HG03196 (cell line): Measurements from ENCODE around the gene PTPN22.

ENCODE experiments used
- ATAC-seq: cut with Tn5 transposase; IDR thresholded peaks from one replicate; pipeline ENCODE4 v1.9.1; 2021; ENCODE audit not compliant: unreplicated experiment

The PTPN22 gene

GRCh38 chr1:113871597-113872113, at the start of gene PTPN22:
Gene PTPN22, minus strand, starts transcription at chr1:113871712.
- peak; percentile 88 for ATAC-seq

GRCh38 chr1:113918243-113918642, 46.7 kb upstream of the PTPN22 start:
- ATAC-seq = no peak

GRCh38 chr1:113917400-113918082, 46.0 kb upstream of the PTPN22 start:
- ATAC-seq = no peak

- no peak for ATAC-seq
These were observed 45.5 kb upstream of the PTPN22 start for GRCh38 chr1:113916974-113917373.

- no peak for ATAC-seq
These were observed 42.6 kb upstream of the PTPN22 start for GRCh38 chr1:113913887-113914664.

- ATAC-seq = no peak
These were observed 41.8 kb upstream of the PTPN22 start for GRCh38 chr1:113913312-113913668.

GRCh38 chr1:113912594-113913311, 41.2 kb upstream of the PTPN22 start:
- no peak for ATAC-seq

GRCh38 chr1:113905435-113905861, 33.9 kb upstream of the PTPN22 start:
- peak; percentile 5 for ATAC-seq

- ATAC-seq = peak; percentile 91
These were observed 33.3 kb upstream of the PTPN22 start, which contains the start of the genes AP4B1 and DCLRE1B for GRCh38 chr1:113904674-113905434. Gene AP4B1, minus strand, starts transcription at chr1:113904799. Its CDS starts 82 bp downstream, at chr1:113904717. Gene DCLRE1B, plus strand, starts transcription at chr1:113905326. Its CDS starts 261 bp downstream, at chr1:113905587.

- ATAC-seq = no peak
These were observed 32.8 kb upstream of the PTPN22 start for GRCh38 chr1:113904293-113904673.

- no peak for ATAC-seq
These were observed 32.2 kb upstream of the PTPN22 start for GRCh38 chr1:113903501-113904292.

GRCh38 chr1:113901191-113901590, 29.7 kb upstream of the PTPN22 start:
- ATAC-seq = no peak

- ATAC-seq = no peak
These were observed 27.6 kb upstream of the PTPN22 start for GRCh38 chr1:113899111-113899510.

GRCh38 chr1:113898241-113898814, 26.8 kb upstream of the PTPN22 start:
- no peak for ATAC-seq

- ATAC-seq = no peak
These were observed 24.4 kb upstream of the PTPN22 start for GRCh38 chr1:113895961-113896360.

GRCh38 chr1:113895098-113895497, 23.6 kb upstream of the PTPN22 start:
- ATAC-seq = no peak

GRCh38 chr1:113893267-113893666, 21.8 kb upstream of the PTPN22 start:
- no peak for ATAC-seq

- ATAC-seq = no peak
These were observed 20.2 kb upstream of the PTPN22 start for GRCh38 chr1:113891631-113892220.

GRCh38 chr1:113890816-113891215, 19.3 kb upstream of the PTPN22 start:
- no peak for ATAC-seq
